ENCODE results near the gene ARRDC1. TPM values are rescaled to one million over a fixed set of nuclear protein-coding genes. Genes with fewer than 3 reads are reported as not detected.
"Not testable (repeated sequence)": the region's sequence is repeated elsewhere in the genome, so short reads cannot be mapped to it uniquely, and the experiment has no call there.

The ARRDC1 gene
- total RNA-seq, 2 experiments from 2014 or later, result 29.0 TPM

- Mint-ChIP-seq H3K4me1 (ENCODE audit: low read depth) (peaks cover 3% of the 10 kb centered on the region), H3K4me3 (no peak overlapping the region), H3K27ac (no peak overlapping the region), H3K9me3 (no peaks in the 10 kb centered on the region), H3K27me3 (no peaks in the 10 kb centered on the region), H3K36me3 (ENCODE audit: low read depth) (peaks cover 21% of the 10 kb centered on the region)
- ATAC-seq (no peak), DNase-seq (no peak)
- ChIA-PET POLR2A (no interaction called here), CTCF (no interaction called here)
- intact Hi-C loops (cut with micrococcal nuclease), result no loop called here
- TF ChIP-seq CTCF (IDR thresholded peaks at IDR 0.05), result no peak
Observed at GRCh38 chr9:137564817-137565411, 40.6 kb upstream of the ARRDC1 start.

- ATAC-seq; H3K4me1 Mint-ChIP-seq (ENCODE audit: low read depth); H3K27me3 Mint-ChIP-seq; H3K27ac Mint-ChIP-seq; CTCF ChIA-PET; H3K4me3 Mint-ChIP-seq; H3K9me3 Mint-ChIP-seq; intact Hi-C loops (cut with micrococcal nuclease); DNase-seq: not testable (repeated sequence)
- POLR2A ChIA-PET, result interaction anchor here (1.1 kb wide), 1 partner anchor 8 kb away, joined by 3 read pairs; no protein-coding TSS in a partner anchor
- H3K36me3 Mint-ChIP-seq (ENCODE audit: low read depth), result peaks cover 27% of the 10 kb centered on the region
Observed at GRCh38 chr9:137568445-137568844, 37.0 kb upstream of the ARRDC1 start.

GRCh38 chr9:137569609-137570203 lies 35.8 kb upstream of the ARRDC1 start:
- Mint-ChIP-seq H3K27ac (no peak overlapping the region), H3K27me3 (no peaks in the 10 kb centered on the region), H3K4me1 (ENCODE audit: low read depth) (peaks cover 9% of the 10 kb centered on the region), H3K4me3 (no peak overlapping the region), H3K9me3 (no peaks in the 10 kb centered on the region), H3K36me3 (ENCODE audit: low read depth) (peaks cover 23% of the 10 kb centered on the region)
- no peak for TF ChIP-seq CTCF (IDR thresholded peaks at IDR 0.05)
- ATAC-seq (no peak), DNase-seq (no peak)
- CTCF ChIA-PET, result no interaction called here
- intact Hi-C loops (cut with micrococcal nuclease), result no loop called here
- POLR2A ChIA-PET, result no interaction called here

GRCh38 chr9:137570566-137570965 lies 34.9 kb upstream of the ARRDC1 start:
- intact Hi-C loops (cut with micrococcal nuclease), result no loop called here
- TF ChIP-seq CTCF (IDR thresholded peaks at IDR 0.05), result no peak
- no peak for ATAC-seq
- Mint-ChIP-seq H3K9me3 (no peaks in the 10 kb centered on the region), H3K4me3 (no peak overlapping the region), H3K36me3 (ENCODE audit: low read depth) (peaks cover 31% of the 10 kb centered on the region), H3K27ac (no peak overlapping the region), H3K4me1 (ENCODE audit: low read depth) (peaks cover 17% of the 10 kb centered on the region), H3K27me3 (no peaks in the 10 kb centered on the region)
- no peak for DNase-seq
- ChIA-PET CTCF (interaction anchor here (1.0 kb wide), 1 partner anchor 9 kb away, joined by 3 read pairs; no protein-coding TSS in a partner anchor), POLR2A (interaction anchor here (0.6 kb wide), 1 partner anchor 451 kb away, joined by 3 read pairs; no protein-coding TSS in a partner anchor)

GRCh38 chr9:137574192-137574591 lies 31.3 kb upstream of the ARRDC1 start:
- ATAC-seq (no peak), DNase-seq (no peak)
- ChIA-PET CTCF (no interaction called here), POLR2A (interaction anchor here (0.5 to 1.9 kb wide), 3 partner anchors 13 to 827 kb away, joined by 3 to 5 read pairs (median 4); no protein-coding TSS in a partner anchor)
- TF ChIP-seq CTCF (IDR thresholded peaks at IDR 0.05), result no peak
- Mint-ChIP-seq H3K36me3 (ENCODE audit: low read depth) (peaks cover 44% of the 10 kb centered on the region), H3K27ac (no peak overlapping the region), H3K4me1 (ENCODE audit: low read depth) (peaks cover 37% of the 10 kb centered on the region), H3K4me3 (no peak overlapping the region), H3K27me3 (no peaks in the 10 kb centered on the region), H3K9me3 (no peaks in the 10 kb centered on the region)
- intact Hi-C loops (cut with micrococcal nuclease), result no loop called here
